HL-60 (cell line): Measurements from ENCODE around the gene AKAP8L.
"Not testable (repeated sequence)": the region's sequence is repeated elsewhere in the genome, so short reads cannot be mapped to it uniquely, and the experiment has no call there.

ENCODE experiments used
- POLR2AphosphoS5 ChIP-seq: IDR thresholded peaks from 2 replicates; pipeline ENCODE4 v1.6.1; 2012; ENCODE audit warnings: low read depth
- SPI1 ChIP-seq: IDR thresholded peaks from 2 replicates; pipeline ENCODE4 v1.6.1; 2012; ENCODE audit warnings: low read depth, mild to moderate bottlenecking, borderline replicate concordance
- TF ChIP-seq, protein P1 (sequence below): IDR thresholded peaks from one replicate; pipeline ENCODE4 v1.5.1; 2011; ENCODE audit warnings: low read length, control low read depth, inconsistent platforms; ENCODE audit not compliant: insufficient read depth

GRCh38 chr19:15360015-15360414 lies 58.8 kb downstream of the AKAP8L start:
- TF ChIP-seq, protein P1, sequence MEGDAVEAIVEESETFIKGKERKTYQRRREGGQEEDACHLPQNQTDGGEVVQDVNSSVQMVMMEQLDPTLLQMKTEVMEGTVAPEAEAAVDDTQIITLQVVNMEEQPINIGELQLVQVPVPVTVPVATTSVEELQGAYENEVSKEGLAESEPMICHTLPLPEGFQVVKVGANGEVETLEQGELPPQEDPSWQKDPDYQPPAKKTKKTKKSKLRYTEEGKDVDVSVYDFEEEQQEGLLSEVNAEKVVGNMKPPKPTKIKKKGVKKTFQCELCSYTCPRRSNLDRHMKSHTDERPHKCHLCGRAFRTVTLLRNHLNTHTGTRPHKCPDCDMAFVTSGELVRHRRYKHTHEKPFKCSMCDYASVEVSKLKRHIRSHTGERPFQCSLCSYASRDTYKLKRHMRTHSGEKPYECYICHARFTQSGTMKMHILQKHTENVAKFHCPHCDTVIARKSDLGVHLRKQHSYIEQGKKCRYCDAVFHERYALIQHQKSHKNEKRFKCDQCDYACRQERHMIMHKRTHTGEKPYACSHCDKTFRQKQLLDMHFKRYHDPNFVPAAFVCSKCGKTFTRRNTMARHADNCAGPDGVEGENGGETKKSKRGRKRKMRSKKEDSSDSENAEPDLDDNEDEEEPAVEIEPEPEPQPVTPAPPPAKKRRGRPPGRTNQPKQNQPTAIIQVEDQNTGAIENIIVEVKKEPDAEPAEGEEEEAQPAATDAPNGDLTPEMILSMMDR: not testable (repeated sequence)
- TF ChIP-seq SPI1, POLR2AphosphoS5: not testable (repeated sequence)
